NT2/D1 (cell line): ENCODE data around the gene IMPDH2.
A peak's percentile ranks its signal among the peaks of the same experiment; 100 is the strongest.

Source experiments
- DNase-seq: peaks from one replicate; pipeline ENCODE4 v3.0.0-alpha.2; 2011; ENCODE audit warnings: low read depth, low spot score
- H3K27me3 ChIP-seq: 2 replicates; pipeline ENCODE4 v1.6.0; 2011; ENCODE audit warnings: mild to moderate bottlenecking; ENCODE audit not compliant: insufficient read length, insufficient read depth
- H3K36me3 ChIP-seq: 2 replicates; pipeline ENCODE4 v1.6.1; 2011; ENCODE audit warnings: mild to moderate bottlenecking, low read length, mixed read lengths; ENCODE audit not compliant: insufficient read depth, insufficient read length
- H3K4me1 ChIP-seq: 2 replicates; pipeline ENCODE4 v1.5.1; 2011; ENCODE audit not compliant: insufficient read depth, insufficient read length
- H3K4me3 ChIP-seq: 2 replicates; pipeline ENCODE4 v1.5.1; 2011; ENCODE audit warnings: low read depth; ENCODE audit not compliant: insufficient read length
- H3K9ac ChIP-seq: 2 replicates; pipeline ENCODE4 v1.6.0; 2011; ENCODE audit warnings: low read depth; ENCODE audit not compliant: insufficient read length
- H3K9me3 ChIP-seq: 2 replicates; pipeline ENCODE4 v1.5.1; 2011; ENCODE audit warnings: mild to moderate bottlenecking, low read length; ENCODE audit not compliant: insufficient read depth
- SUZ12 ChIP-seq: IDR thresholded peaks from 2 replicates; pipeline ENCODE4 v1.6.1; 2011; ENCODE audit not compliant: insufficient read length, insufficient read depth; ENCODE audit errors: extremely low read depth
- YY1 ChIP-seq: IDR thresholded peaks from 2 replicates; pipeline ENCODE4 v1.6.1; 2011; ENCODE audit not compliant: insufficient read length, insufficient read depth
- ZNF274 ChIP-seq: IDR thresholded peaks from 2 replicates; pipeline ENCODE4 v1.6.1; 2011; ENCODE audit warnings: mild to moderate bottlenecking, low read depth, low read length

Gene IMPDH2

GRCh38 chr3:49026536-49026935, 2.7 kb downstream of the IMPDH2 start:
- TF ChIP-seq SUZ12: no peak
- no peak for TF ChIP-seq ZNF274
- TF ChIP-seq YY1: no peak
- peaks cover 79% of the 10 kb centered on the region for H3K36me3 ChIP-seq

GRCh38 chr3:49025793-49026520, 3.2 kb downstream of the IMPDH2 start:
- Histone ChIP-seq H3K36me3 (peaks cover 74% of the 10 kb centered on the region), H3K27me3 (no peaks in the 10 kb centered on the region), H3K4me1 (peaks cover 22% of the 10 kb centered on the region), H3K4me3 (no peak overlapping the region), H3K9me3 (no peaks in the 10 kb centered on the region), H3K9ac (no peak overlapping the region)
- DNase-seq: no peak
- TF ChIP-seq SUZ12 (no peak), ZNF274 (no peak), YY1 (no peak)

More at GRCh38 chr3:49026536-49026935, 2.7 kb downstream of the IMPDH2 start:
- Histone ChIP-seq H3K27me3 (no peaks in the 10 kb centered on the region), H3K9ac (no peak overlapping the region), H3K4me1 (peaks cover 22% of the 10 kb centered on the region), H3K9me3 (no peaks in the 10 kb centered on the region), H3K4me3 (no peak overlapping the region)
- DNase-seq: no peak

- Histone ChIP-seq H3K9me3 (no peaks in the 10 kb centered on the region), H3K36me3 (peaks cover 67% of the 10 kb centered on the region), H3K4me3 (no peak overlapping the region), H3K4me1 (peaks cover 22% of the 10 kb centered on the region), H3K27me3 (no peaks in the 10 kb centered on the region), H3K9ac (no peak overlapping the region)
- DNase-seq: no peak
- TF ChIP-seq YY1 (no peak), ZNF274 (no peak), SUZ12 (no peak)
These were observed 4.0 kb downstream of the IMPDH2 start for GRCh38 chr3:49025005-49025792.

GRCh38 chr3:49024449-49024848, 4.7 kb downstream of the IMPDH2 start:
- Histone ChIP-seq H3K36me3 (peaks cover 62% of the 10 kb centered on the region), H3K27me3 (no peaks in the 10 kb centered on the region), H3K4me1 (peaks cover 22% of the 10 kb centered on the region)

GRCh38 chr3:49023775-49024174, 5.4 kb downstream of the IMPDH2 start:
- Histone ChIP-seq H3K4me1 (peaks cover 21% of the 10 kb centered on the region), H3K9ac (no peak overlapping the region), H3K4me3 (no peak overlapping the region), H3K9me3 (no peaks in the 10 kb centered on the region), H3K27me3 (no peaks in the 10 kb centered on the region), H3K36me3 (peaks cover 62% of the 10 kb centered on the region)
- no peak for DNase-seq
- TF ChIP-seq SUZ12: no peak
- TF ChIP-seq YY1: no peak
- no peak for TF ChIP-seq ZNF274

More at GRCh38 chr3:49024449-49024848, 4.7 kb downstream of the IMPDH2 start:
- H3K9me3 ChIP-seq: no peaks in the 10 kb centered on the region
- DNase-seq: no peak
- H3K4me3 ChIP-seq: no peak overlapping the region
- no peak for TF ChIP-seq SUZ12
- TF ChIP-seq YY1: no peak
- no peak for TF ChIP-seq ZNF274
- H3K9ac ChIP-seq: no peak overlapping the region

GRCh38 chr3:49022688-49023171, 6.5 kb downstream of the IMPDH2 start:
- no peaks in the 10 kb centered on the region for H3K9me3 ChIP-seq
- no peak for TF ChIP-seq ZNF274
- no peak for TF ChIP-seq SUZ12
- TF ChIP-seq YY1: no peak
- H3K36me3 ChIP-seq: peaks cover 51% of the 10 kb centered on the region
- H3K4me1 ChIP-seq: peaks cover 15% of the 10 kb centered on the region
- no peaks in the 10 kb centered on the region for H3K27me3 ChIP-seq
- DNase-seq: no peak
- peak overlapping the region; percentile 99 for H3K9ac ChIP-seq
- peak overlapping the region; percentile 100 for H3K4me3 ChIP-seq
